H9 (cell line): ENCODE results near the gene MAN1A2. TPM values are rescaled to one million over a fixed set of nuclear protein-coding genes. Genes with fewer than 3 reads are reported as not detected.

Source experiments
- DNase-seq: peaks from one replicate; pipeline ENCODE4 v3.0.0-alpha.2; 2017
- H2AFZ ChIP-seq: one replicate; pipeline ENCODE4 v1.6.1; 2013; ENCODE audit warnings: mild to moderate bottlenecking, low read length, control low read depth, moderate library complexity
- H2AK5ac ChIP-seq: 2 replicates; pipeline ENCODE4 v1.6.1; 2013; ENCODE audit warnings: low read length, control low read depth, mixed read lengths; ENCODE audit not compliant: insufficient read length
- H2BK120ac ChIP-seq: one replicate; pipeline ENCODE4 v1.6.1; 2013; ENCODE audit warnings: low read depth, mild to moderate bottlenecking, low read length, control low read depth, inconsistent platforms; ENCODE audit not compliant: poor library complexity, severe bottlenecking
- H2BK12ac ChIP-seq: 2 replicates; pipeline ENCODE4 v1.6.1; 2013; ENCODE audit warnings: low read length, control low read depth, mixed read lengths, low read depth; ENCODE audit not compliant: insufficient read length
- H2BK15ac ChIP-seq: 2 replicates; pipeline ENCODE4 v1.6.1; 2013; ENCODE audit warnings: low read depth, low read length, control low read depth
- H2BK20ac ChIP-seq: one replicate; pipeline ENCODE4 v1.6.1; 2013; ENCODE audit warnings: low read depth, mild to moderate bottlenecking, low read length, control low read depth, inconsistent platforms; ENCODE audit not compliant: poor library complexity, severe bottlenecking
- H2BK5ac ChIP-seq: 2 replicates; pipeline ENCODE4 v1.6.1; 2013; ENCODE audit warnings: low read length, control low read depth, mixed read lengths; ENCODE audit not compliant: insufficient read length
- H3K14ac ChIP-seq: 2 replicates; pipeline ENCODE4 v1.6.1; 2013; ENCODE audit warnings: low read length, control low read depth; ENCODE audit not compliant: insufficient read depth
- H3K18ac ChIP-seq: 2 replicates; pipeline ENCODE4 v1.6.1; 2013; ENCODE audit warnings: low read depth, mild to moderate bottlenecking, mixed read lengths, low read length, control low read depth; ENCODE audit not compliant: insufficient read length
- H3K23ac ChIP-seq: 2 replicates; pipeline ENCODE4 v1.6.1; 2013; ENCODE audit warnings: low read length, control low read depth, mixed read lengths, low read depth; ENCODE audit not compliant: insufficient read length
- H3K23me2 ChIP-seq: 2 replicates; pipeline ENCODE4 v1.6.1; 2013; ENCODE audit warnings: low read depth, mild to moderate bottlenecking, mixed read lengths, low read length, control low read depth; ENCODE audit not compliant: insufficient read length, poor library complexity, severe bottlenecking
- H3K27ac ChIP-seq: 2 replicates; pipeline ENCODE4 v1.5.1; 2013; ENCODE audit warnings: low read length, control low read depth, mixed read lengths, low read depth; ENCODE audit not compliant: insufficient read length
- H3K27me3 ChIP-seq: 2 replicates; pipeline ENCODE4 v1.6.1; 2013; ENCODE audit warnings: low read length, control low read depth, inconsistent platforms; ENCODE audit not compliant: insufficient read depth
- H3K4ac ChIP-seq: 2 replicates; pipeline ENCODE4 v1.6.1; 2013; ENCODE audit warnings: low read depth, mild to moderate bottlenecking, control low read depth, inconsistent platforms, low read length, moderate library complexity
- H3K4me1 ChIP-seq: 2 replicates; pipeline ENCODE4 v1.6.1; 2013; ENCODE audit warnings: low read length, control low read depth, inconsistent platforms; ENCODE audit not compliant: insufficient read depth
- H3K4me2 ChIP-seq: 2 replicates; pipeline ENCODE4 v1.6.1; 2013; ENCODE audit warnings: low read length, control low read depth, mixed read lengths; ENCODE audit not compliant: insufficient read length, insufficient read depth
- H3K56ac ChIP-seq: 2 replicates; pipeline ENCODE4 v1.6.1; 2013; ENCODE audit warnings: low read depth, mild to moderate bottlenecking, mixed read lengths, low read length, control low read depth; ENCODE audit not compliant: insufficient read length
- H3K79me1 ChIP-seq: 2 replicates; pipeline ENCODE4 v1.6.1; 2013; ENCODE audit warnings: low read depth, mild to moderate bottlenecking, moderate library complexity, low read length, control low read depth, inconsistent platforms; ENCODE audit not compliant: insufficient read depth, poor library complexity, severe bottlenecking
- H3K79me2 ChIP-seq: 2 replicates; pipeline ENCODE4 v1.6.1; 2013; ENCODE audit warnings: low read length, control low read depth, inconsistent platforms; ENCODE audit not compliant: insufficient read depth
- H3K9ac ChIP-seq: 2 replicates; pipeline ENCODE4 v1.6.1; 2013; ENCODE audit warnings: low read length, control low read depth, mixed read lengths; ENCODE audit not compliant: insufficient read length; ENCODE audit errors: extremely low read depth
- H3K9me3 ChIP-seq: one replicate; pipeline ENCODE4 v1.6.1; 2013; ENCODE audit warnings: low read depth, low read length, inconsistent platforms; ENCODE audit not compliant: control insufficient read depth
- H3T11ph ChIP-seq: one replicate; pipeline ENCODE4 v1.6.1; 2013; ENCODE audit warnings: mild to moderate bottlenecking, low read length, control low read depth, inconsistent platforms
- H4K20me1 ChIP-seq: one replicate; pipeline ENCODE4 v1.6.1; 2013; ENCODE audit not compliant: control insufficient read depth, insufficient read length, insufficient read depth
- H4K5ac ChIP-seq: 2 replicates; pipeline ENCODE4 v1.6.1; 2013; ENCODE audit warnings: low read depth, mild to moderate bottlenecking, mixed read lengths, low read length, control low read depth; ENCODE audit not compliant: insufficient read length
- H4K8ac ChIP-seq: replicated peaks from 2 replicates; pipeline ENCODE4 v1.6.1; 2013; ENCODE audit warnings: low read length, control low read depth, mixed read lengths, low read depth; ENCODE audit not compliant: insufficient read length
- H4K91ac ChIP-seq: 2 replicates; pipeline ENCODE4 v1.6.1; 2013; ENCODE audit warnings: low read depth, mild to moderate bottlenecking, moderate library complexity, mixed read lengths, low read length, control low read depth; ENCODE audit not compliant: insufficient read length
- H3K27ac Mint-ChIP-seq, 3 experiments: 2 replicates in 2 of 3; 3 replicates in 1 of 3; pipeline ENCODE4 v1.8.0; 2020 to 2021; ENCODE audit warnings: mixed read lengths in 3 of 3, mild to moderate bottlenecking in 1 of 3, moderate library complexity in 1 of 3
- H3K27me3 Mint-ChIP-seq: 2 replicates; pipeline ENCODE4 v1.8.0; 2021; ENCODE audit warnings: low read depth, mild to moderate bottlenecking, moderate library complexity, mixed read lengths
- H3K36me3 Mint-ChIP-seq, 3 experiments: 2 replicates in 2 of 3; 3 replicates in 1 of 3; pipeline ENCODE4 v1.8.0; 2020 to 2021; ENCODE audit warnings: low read depth in 3 of 3, mixed read lengths in 3 of 3; ENCODE audit not compliant: insufficient read depth in 1 of 3
- H3K4me1 Mint-ChIP-seq, 2 experiments: 2 replicates each; pipeline ENCODE4 v1.8.0; 2020; ENCODE audit warnings: mixed read lengths in 2 of 2
- H3K4me3 Mint-ChIP-seq, 2 experiments: 2 replicates in 1 of 2; 3 replicates in 1 of 2; pipeline ENCODE4 v1.8.0; 2020 to 2021; ENCODE audit warnings: mild to moderate bottlenecking in 2 of 2, mixed read lengths in 2 of 2, moderate library complexity in 1 of 2
- H3K9me3 Mint-ChIP-seq, 2 experiments: 2 replicates in 1 of 2; 3 replicates in 1 of 2; pipeline ENCODE4 v1.8.0; 2020; ENCODE audit warnings: mild to moderate bottlenecking in 2 of 2, mixed read lengths in 2 of 2, moderate library complexity in 1 of 2
- WGBS: extraction: QIAGEN DNeasy Blood & Tissue Kit; methylation state at CpG from one replicate; pipeline ENCODE4 v1.1.7; 2013; ENCODE audit warnings: missing lambda C conversion rate, low lambda C conversion rate, mixed read lengths; ENCODE audit not compliant: insufficient read length; ENCODE audit errors: extremely low coverage; 5-methylcytosine and 5-hydroxymethylcytosine counted together
- total RNA-seq: library from RNA; stranded (reverse); gene quantifications from 2 replicates; pipeline ENCODE4 v1.2.1, GENCODE V29; 2021
- TF ChIP-seq, protein P1 (sequence below): fragments of 200-600 bp; sonication (generic); conservative IDR thresholded peaks from 3 replicates; pipeline ENCODE4 v1.8.0; 2021; ENCODE audit warnings: antibody characterized with exemption, mild to moderate bottlenecking

The MAN1A2 gene
- total RNA-seq, 1 experiment from 2014 or later = 24.0 TPM

DNA sequence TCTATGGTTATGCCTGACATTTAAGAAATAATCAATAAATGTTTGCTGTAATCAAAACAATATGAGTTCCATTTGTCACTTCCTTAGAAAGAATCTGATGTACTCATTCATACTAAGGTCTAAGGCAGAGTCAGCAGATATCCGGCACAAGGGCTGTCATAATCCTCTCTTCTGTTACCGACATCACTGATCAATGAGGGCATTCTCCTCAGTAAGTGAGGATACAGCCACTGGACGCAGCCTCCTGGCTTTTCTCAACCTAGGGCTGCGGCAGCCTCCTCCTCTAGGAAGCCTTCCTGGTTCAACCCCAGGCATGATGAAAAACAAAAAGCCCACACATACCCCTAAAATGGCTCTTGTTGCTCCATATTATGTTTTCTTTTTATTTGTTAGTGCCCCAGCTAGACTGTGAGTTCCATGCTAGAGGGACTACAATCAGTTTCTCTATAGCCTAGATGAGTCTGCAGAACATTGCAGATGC, 197.9 kb downstream of the MAN1A2 start:
- Histone ChIP-seq H2BK120ac (no peak overlapping the region), H3K4ac (no peak overlapping the region), H3K56ac (no peak overlapping the region), H2BK5ac (no peak overlapping the region), H3K9ac (no peak overlapping the region), H3K27me3 (no peaks in the 10 kb centered on the region), H2AK5ac (no peak overlapping the region), H2BK12ac (no peak overlapping the region), H3K18ac (no peak overlapping the region), H4K5ac (no peak overlapping the region), H3T11ph (no peak overlapping the region), H4K91ac (no peak overlapping the region), H3K23me2 (no peaks in the 10 kb centered on the region), H3K4me2 (no peak overlapping the region), H2BK15ac (no peak overlapping the region), H3K14ac (no peak overlapping the region; the same call in 1 of the 2 replicates), H3K23ac (no peak overlapping the region), H3K4me1 (no peaks in the 10 kb centered on the region), H3K9me3 (no peaks in the 10 kb centered on the region), H4K20me1 (no peaks in the 10 kb centered on the region), H2AFZ (no peak overlapping the region), H3K27ac (no peak overlapping the region), H4K8ac (no peak overlapping the region), H3K79me2 (no peaks in the 10 kb centered on the region), H3K79me1 (no peaks in the 10 kb centered on the region), H2BK20ac (no peak overlapping the region)
- H3K9me3 Mint-ChIP-seq = no peaks in the 10 kb centered on the region; a peak in 1 of 5 replicates
- no peak for DNase-seq
- TF ChIP-seq, protein P1, sequence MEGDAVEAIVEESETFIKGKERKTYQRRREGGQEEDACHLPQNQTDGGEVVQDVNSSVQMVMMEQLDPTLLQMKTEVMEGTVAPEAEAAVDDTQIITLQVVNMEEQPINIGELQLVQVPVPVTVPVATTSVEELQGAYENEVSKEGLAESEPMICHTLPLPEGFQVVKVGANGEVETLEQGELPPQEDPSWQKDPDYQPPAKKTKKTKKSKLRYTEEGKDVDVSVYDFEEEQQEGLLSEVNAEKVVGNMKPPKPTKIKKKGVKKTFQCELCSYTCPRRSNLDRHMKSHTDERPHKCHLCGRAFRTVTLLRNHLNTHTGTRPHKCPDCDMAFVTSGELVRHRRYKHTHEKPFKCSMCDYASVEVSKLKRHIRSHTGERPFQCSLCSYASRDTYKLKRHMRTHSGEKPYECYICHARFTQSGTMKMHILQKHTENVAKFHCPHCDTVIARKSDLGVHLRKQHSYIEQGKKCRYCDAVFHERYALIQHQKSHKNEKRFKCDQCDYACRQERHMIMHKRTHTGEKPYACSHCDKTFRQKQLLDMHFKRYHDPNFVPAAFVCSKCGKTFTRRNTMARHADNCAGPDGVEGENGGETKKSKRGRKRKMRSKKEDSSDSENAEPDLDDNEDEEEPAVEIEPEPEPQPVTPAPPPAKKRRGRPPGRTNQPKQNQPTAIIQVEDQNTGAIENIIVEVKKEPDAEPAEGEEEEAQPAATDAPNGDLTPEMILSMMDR = no peak
- H3K27me3 Mint-ChIP-seq = peaks cover 1% of the 10 kb centered on the region; the same call in 1 of the 2 replicates
- H3K4me3 Mint-ChIP-seq = no peak overlapping the region
- WGBS = no CpG with 5 or more reads among the region's 4 CpGs
- no peaks in the 10 kb centered on the region; a peak in 2 of 7 replicates for H3K36me3 Mint-ChIP-seq
- H3K4me1 Mint-ChIP-seq = peaks cover 3 to 6% of the 10 kb centered on the region in 2 experiments; a peak in 1 of 4 replicates
- no peak overlapping the region for H3K27ac Mint-ChIP-seq
